Endodermal cell (in vitro differentiated cells): ENCODE results near the gene FAF2. TPM values are rescaled to one million over a fixed set of nuclear protein-coding genes. Genes with fewer than 3 reads are reported as not detected.

Source experiments
- DNase-seq: peaks from one replicate; pipeline ENCODE4 v3.0.0-alpha.2; 2017
- H3K27ac ChIP-seq: 2 replicates; pipeline ENCODE4 v1.5.1; 2013; ENCODE audit warnings: mild to moderate bottlenecking, low read depth, low read length, moderate library complexity
- H3K27me3 ChIP-seq: 2 replicates; pipeline ENCODE4 v1.6.1; 2013; ENCODE audit warnings: mild to moderate bottlenecking, low read length, moderate library complexity; ENCODE audit not compliant: insufficient read depth, control insufficient read depth, poor library complexity, severe bottlenecking
- H3K36me3 ChIP-seq: 2 replicates; pipeline ENCODE4 v1.7.0; 2013; ENCODE audit warnings: mild to moderate bottlenecking, low read length, moderate library complexity; ENCODE audit not compliant: control insufficient read depth, insufficient read depth
- H3K4me1 ChIP-seq: one replicate; pipeline ENCODE4 v1.7.0; 2013; ENCODE audit warnings: low read length; ENCODE audit not compliant: control insufficient read depth, insufficient read depth
- H3K4me3 ChIP-seq: 2 replicates; pipeline ENCODE4 v1.5.1; 2013; ENCODE audit warnings: mild to moderate bottlenecking, low read length, moderate library complexity
- H3K9ac ChIP-seq: 2 replicates; pipeline ENCODE4 v1.6.1; 2013; ENCODE audit warnings: mild to moderate bottlenecking, low read length, moderate library complexity; ENCODE audit not compliant: poor library complexity, severe bottlenecking; ENCODE audit errors: extremely low read depth
- H3K9me3 ChIP-seq: 2 replicates; pipeline ENCODE4 v1.6.1; 2013; ENCODE audit warnings: mild to moderate bottlenecking, low read length, moderate library complexity; ENCODE audit not compliant: control insufficient read depth
- H3K27ac Mint-ChIP-seq: 2 replicates; pipeline ENCODE4 v1.8.0; 2020; ENCODE audit warnings: mixed read lengths
- H3K27me3 Mint-ChIP-seq: 2 replicates; pipeline ENCODE4 v1.8.0; 2021; ENCODE audit warnings: mild to moderate bottlenecking, mixed read lengths; ENCODE audit not compliant: insufficient read depth
- H3K36me3 Mint-ChIP-seq: 2 replicates; pipeline ENCODE4 v1.8.0; 2020; ENCODE audit warnings: low read depth, mixed read lengths
- H3K4me1 Mint-ChIP-seq: 2 replicates; pipeline ENCODE4 v1.8.0; 2020; ENCODE audit warnings: mixed read lengths
- H3K4me3 Mint-ChIP-seq: 2 replicates; pipeline ENCODE4 v1.8.0; 2020; ENCODE audit warnings: mild to moderate bottlenecking, moderate library complexity, mixed read lengths
- H3K9me3 Mint-ChIP-seq: 2 replicates; pipeline ENCODE4 v1.8.0; 2020; ENCODE audit warnings: mild to moderate bottlenecking, mixed read lengths
- CTCF ChIP-seq: fragments of 200-600 bp; sonication (generic); conservative IDR thresholded peaks from 2 replicates; pipeline ENCODE4 v1.5.0; 2021; ENCODE audit warnings: antibody characterized with exemption, mild to moderate bottlenecking
- WGBS, 2 experiments: methylation state at CpG; one replicate each; pipeline versions ENCODE4 v1.1.5 to v1.1.7; 2013; ENCODE audit warnings: missing lambda C conversion rate in 2 of 2, mixed read lengths in 1 of 2; ENCODE audit not compliant: insufficient coverage in 1 of 2, insufficient read length in 1 of 2; 5-methylcytosine and 5-hydroxymethylcytosine counted together
- total RNA-seq, 2 donors: library from RNA; stranded (reverse); fragmentation: NEBNext Ultra II Directional in 1 of 2; extraction: Animal tissue kit (Norgen Biotek cat#: 25700) in 1 of 2; gene quantifications; 2 replicates in 1 of 2; 3 replicates in 1 of 2; pipeline ENCODE4 v1.2.1, GENCODE V29; 2021

Gene FAF2
- total RNA-seq, 2 donors from 2014 or later, result 42.9 to 53.0 TPM

GRCh38 chr5:176540956-176541337 is 92.8 kb downstream of the FAF2 start:
- Mint-ChIP-seq H3K9me3 (no peaks in the 10 kb centered on the region), H3K4me3 (no peak overlapping the region), H3K4me1 (peaks cover 35% of the 10 kb centered on the region), H3K36me3 (no peaks in the 10 kb centered on the region), H3K27ac (peak overlapping the region; percentile 93), H3K27me3 (no peaks in the 10 kb centered on the region)
- H3K36me3 ChIP-seq, result no peaks in the 10 kb centered on the region
- H3K27me3 ChIP-seq, result no peaks in the 10 kb centered on the region
- peak overlapping the region; percentile 34 for H3K9ac ChIP-seq
- no peak overlapping the region for H3K27ac ChIP-seq
- H3K9me3 ChIP-seq, result no peaks in the 10 kb centered on the region
- peak; percentile 43 for DNase-seq
- peak overlapping the region; percentile 83 for H3K4me3 ChIP-seq
- peaks cover 12% of the 10 kb centered on the region for H3K4me1 ChIP-seq
- WGBS, 2 experiments, result 91 to 96% methylated on average over 8 of the region's 8 CpGs
- TF ChIP-seq CTCF, result no peak

- H3K4me3 Mint-ChIP-seq, result peak overlapping the region; percentile 74
- 51 to 56% methylated on average over 10 to 12 of the region's 12 CpGs for WGBS, 2 experiments
- Histone ChIP-seq H3K9ac (peak overlapping the region; percentile 34), H3K9me3 (no peaks in the 10 kb centered on the region), H3K4me1 (peaks cover 12% of the 10 kb centered on the region), H3K36me3 (peaks cover 2% of the 10 kb centered on the region), H3K27ac (no peak overlapping the region), H3K27me3 (no peaks in the 10 kb centered on the region), H3K4me3 (peak overlapping the region; percentile 83)
- no peaks in the 10 kb centered on the region for H3K27me3 Mint-ChIP-seq
- peaks cover 35% of the 10 kb centered on the region for H3K4me1 Mint-ChIP-seq
- no peaks in the 10 kb centered on the region for H3K36me3 Mint-ChIP-seq
- H3K9me3 Mint-ChIP-seq, result no peaks in the 10 kb centered on the region
- H3K27ac Mint-ChIP-seq, result peak overlapping the region; percentile 93
- DNase-seq, result peak; percentile 91
- no peak for TF ChIP-seq CTCF
Observed at GRCh38 chr5:176541338-176542134, 93.4 kb downstream of the FAF2 start.

GRCh38 chr5:176542135-176542595 is 94.0 kb downstream of the FAF2 start:
- WGBS, 2 experiments, result 39 to 64% methylated on average over 7 to 16 of the region's 16 CpGs
- peak overlapping the region; percentile 57 for H3K9ac ChIP-seq
- Mint-ChIP-seq H3K4me1 (peaks cover 35% of the 10 kb centered on the region), H3K27me3 (no peaks in the 10 kb centered on the region), H3K4me3 (peak overlapping the region; percentile 74), H3K9me3 (no peaks in the 10 kb centered on the region), H3K27ac (peak overlapping the region; percentile 93), H3K36me3 (no peaks in the 10 kb centered on the region)
- H3K4me3 ChIP-seq, result peak overlapping the region; percentile 83
- TF ChIP-seq CTCF, result no peak
- peak; percentile 80 for DNase-seq
- no peak overlapping the region for H3K27ac ChIP-seq
- no peaks in the 10 kb centered on the region for H3K9me3 ChIP-seq
- no peaks in the 10 kb centered on the region for H3K27me3 ChIP-seq
- peaks cover 12% of the 10 kb centered on the region for H3K4me1 ChIP-seq
- peaks cover 2% of the 10 kb centered on the region for H3K36me3 ChIP-seq
